ENCODE measurements around the gene HILPDA. TPM values are rescaled to one million over a fixed set of nuclear protein-coding genes. Genes with fewer than 3 reads are reported as not detected.
"Not testable (repeated sequence)": the region's sequence is repeated elsewhere in the genome, so short reads cannot be mapped to it uniquely, and the experiment has no call there.

Gene HILPDA
- total and polyA plus RNA-seq, 12 donors, result 3.0 to 16.0 (median 7.0) TPM

- 0% methylated on average over 18 to 62 of the region's 62 CpGs for WGBS, 4 donors
- peak; percentile 86 to 97 (median 94) for DNase-seq
Observed at GRCh38 chr7:128476402-128477335, 21.0 kb downstream of the HILPDA start, which contains the start of gene METTL2B. Gene METTL2B, plus strand, starts transcription at chr7:128476748. Its CDS starts 18 bp downstream, at chr7:128476766.

GRCh38 chr7:128477336-128477690 lies 21.6 kb downstream of the HILPDA start:
- intact Hi-C loops (cut with DNase I); H3K36me3 ChIP-seq (replicated peaks in 1 of 2); H3K9me3 ChIP-seq (replicated peaks in 1 of 3); DNase-seq; H3K27me3 ChIP-seq: not testable (repeated sequence)
- Histone ChIP-seq H3K4me1 (replicated peaks in 1 of 2) (peaks cover 0 to 13% of the 10 kb centered on the region in 2 donors), H3K27ac (peak overlapping the region; percentile 56 to 90 (median 78)), H3K4me3 (peak overlapping the region; percentile 11 to 78 (median 65))
- WGBS, 4 donors, result 2 to 7% (median 4%) methylated on average over 4 of the region's 4 CpGs

More at GRCh38 chr7:128476402-128477335, 21.0 kb downstream of the HILPDA start, which contains the start of gene METTL2B:
- H3K9me3 ChIP-seq (replicated peaks in 1 of 3); H3K36me3 ChIP-seq (replicated peaks in 1 of 2); intact Hi-C loops (cut with DNase I); H3K27me3 ChIP-seq: not testable (repeated sequence)
- H3K27ac ChIP-seq, result peak within 1 kb of the TSS; percentile 56 to 90 (median 78)
- peak in 1 of 2 donors; percentile 77 for TF ChIP-seq POLR2A (IDR thresholded peaks at IDR 0.05)
- peak; percentile 9 to 58 (median 42) for TF ChIP-seq CTCF (IDR thresholded peaks at IDR 0.05)
- H3K4me3 ChIP-seq, result peak within 1 kb of the TSS; percentile 11 to 78 (median 65)
- H3K4me1 ChIP-seq (replicated peaks in 1 of 2), result peaks cover 0 to 13% of the 10 kb centered on the region in 2 donors

- H3K36me3 ChIP-seq (replicated peaks in 1 of 2); intact Hi-C loops (cut with DNase I); H3K27me3 ChIP-seq; H3K27ac ChIP-seq; H3K9me3 ChIP-seq (replicated peaks in 1 of 3); H3K4me3 ChIP-seq; DNase-seq: not testable (repeated sequence)
- 75 to 85% (median 83%) methylated on average over 3 to 4 of the region's 4 CpGs for whole genome bisulfite sequencing, 4 donors
- H3K4me1 ChIP-seq (replicated peaks in 1 of 2), result peaks cover 0 to 13% of the 10 kb centered on the region in 2 donors
Observed at GRCh38 chr7:128479082-128479481, 23.4 kb downstream of the HILPDA start.

- intact Hi-C loops (cut with DNase I); H3K27ac ChIP-seq; H3K9me3 ChIP-seq (replicated peaks in 1 of 3); H3K36me3 ChIP-seq (replicated peaks in 1 of 2); H3K27me3 ChIP-seq; DNase-seq; H3K4me3 ChIP-seq; H3K4me1 ChIP-seq (replicated peaks in 1 of 2): not testable (repeated sequence)
- WGBS, 4 donors, result 88 to 94% (median 91%) methylated on average over 5 to 6 of the region's 6 CpGs
Observed at GRCh38 chr7:128488134-128488533, 32.5 kb downstream of the HILPDA start.

- 88 to 93% (median 91%) methylated on average over 2 to 9 of the region's 9 CpGs for WGBS, 4 donors
- H3K4me1 ChIP-seq (replicated peaks in 1 of 2), result no peaks in the 10 kb centered on the region
- TF ChIP-seq CTCF (IDR thresholded peaks at IDR 0.05) (no peak), POLR2A (IDR thresholded peaks at IDR 0.05) (no peak)
- H3K27ac ChIP-seq, result no peak overlapping the region
- peaks cover 0 to 30% of the 10 kb centered on the region in 2 donors for H3K36me3 ChIP-seq (replicated peaks in 1 of 2)
- no peaks in the 10 kb centered on the region for H3K9me3 ChIP-seq (replicated peaks in 1 of 3)
- DNase-seq, result no peak
- no peak overlapping the region for H3K4me3 ChIP-seq
- no peaks in the 10 kb centered on the region for H3K27me3 ChIP-seq
- intact Hi-C loops (cut with DNase I), result no loop called here
Observed at GRCh38 chr7:128497405-128497804, 41.7 kb downstream of the HILPDA start.

- H3K9me3 ChIP-seq (replicated peaks in 1 of 3); H3K36me3 ChIP-seq (replicated peaks in 1 of 2); H3K4me3 ChIP-seq; H3K4me1 ChIP-seq (replicated peaks in 1 of 2); H3K27ac ChIP-seq; DNase-seq; H3K27me3 ChIP-seq; intact Hi-C loops (cut with DNase I): not testable (repeated sequence)
- WGBS, 4 donors, result 71 to 93% (median 89%) methylated on average over 2 of the region's 2 CpGs
Observed at GRCh38 chr7:128505416-128505815, 49.7 kb downstream of the HILPDA start.

- H3K4me3 ChIP-seq; H3K36me3 ChIP-seq (replicated peaks in 1 of 2); intact Hi-C loops (cut with DNase I); H3K27ac ChIP-seq; DNase-seq; H3K4me1 ChIP-seq (replicated peaks in 1 of 2); H3K27me3 ChIP-seq; H3K9me3 ChIP-seq (replicated peaks in 1 of 3): not testable (repeated sequence)
- 90 to 95% (median 92%) methylated on average over 3 of the region's 3 CpGs for WGBS, 4 donors
Observed at GRCh38 chr7:128506819-128507218, 51.1 kb downstream of the HILPDA start.

GRCh38 chr7:128507321-128507993 lies 51.8 kb downstream of the HILPDA start:
- intact Hi-C loops (cut with DNase I); H3K4me3 ChIP-seq; H3K36me3 ChIP-seq (replicated peaks in 1 of 2); H3K9me3 ChIP-seq (replicated peaks in 1 of 3); H3K27me3 ChIP-seq; H3K4me1 ChIP-seq (replicated peaks in 1 of 2); H3K27ac ChIP-seq; DNase-seq: not testable (repeated sequence)
- 87 to 90% (median 89%) methylated on average over 5 of the region's 5 CpGs for WGBS, 4 donors
